ENCODE data around the gene LINC01488. TPM values are rescaled to one million over a fixed set of nuclear protein-coding genes. Genes with fewer than 3 reads are reported as not detected.

Gene LINC01488
- total and polyA plus RNA-seq, 9 of the 15 experiments (the other 6 are each of a cell fraction or from before 2014, with no cell fraction given), result not detected

GRCh38 chr11:69511358-69512055 is 30.0 kb downstream of the LINC01488 start:
- no TSS peak for BruUV-seq (replicated peaks)
- no peak overlapping the region for H3K27ac ChIP-seq (ENCODE audit: extremely low read depth, low read depth, low read length)
- FAIRE-seq (no peak), ATAC-seq (no peak), DNase-seq (ENCODE audit: extremely low read depth in 1 of 4, low spot score in 3 of 4) (no peak)
- no peaks in the 10 kb centered on the region for H3K9me3 ChIP-seq (replicated peaks; ENCODE audit: control insufficient read depth, insufficient read depth, low read depth, low read length)
- intact Hi-C loops (cut with micrococcal nuclease) (no loop called here), in situ Hi-C loops (cut with MboI) (no loop called here)
- H3K4me3 ChIP-seq, result no peak overlapping the region
- H3K27me3 ChIP-seq (ENCODE audit: control insufficient read depth in 2 of 2, insufficient read depth in 2 of 2, low read length in 2 of 2), result peaks cover 42 to 72% of the 10 kb centered on the region in 2 experiments
- ChIA-PET POLR2A (interaction anchor here (0.6 kb wide), 1 partner anchor 202 kb away, joined by 3 read pairs; no protein-coding TSS in a partner anchor), CTCF (ENCODE audit: low intra/inter-chr PET ratio) (no interaction called here)
- H2AFZ ChIP-seq (ENCODE audit: low read depth, low read length), result no peak overlapping the region
- H3K9ac ChIP-seq (ENCODE audit: insufficient read depth in 1 of 2, low read depth in 2 of 2, low read length in 2 of 2), result no peak overlapping the region
- H3K79me2 ChIP-seq (ENCODE audit: control insufficient read depth, insufficient read depth, low read length), result no peaks in the 10 kb centered on the region
- H3K9me1 ChIP-seq (ENCODE audit: control insufficient read depth, insufficient read depth, low read length), result no peaks in the 10 kb centered on the region
- H3K4me1 ChIP-seq (replicated peaks in 1 of 2; ENCODE audit: control insufficient read depth in 2 of 2, insufficient read depth in 2 of 2, low read length in 2 of 2), result peaks cover 0 to 5% of the 10 kb centered on the region in 2 experiments; a peak in 3 of 5 replicates
- WGBS (ENCODE audit: insufficient coverage, low coverage, missing lambda C conversion rate), result 13% methylated on average over 21 of the region's 21 CpGs
- no peaks in the 10 kb centered on the region for H4K20me1 ChIP-seq (replicated peaks; ENCODE audit: control insufficient read depth, insufficient read depth, low read length)
- H3K36me3 ChIP-seq (ENCODE audit: control insufficient read depth, insufficient read depth, low read length), result no peaks in the 10 kb centered on the region
- no peak overlapping the region for H3K4me2 ChIP-seq (ENCODE audit: insufficient read depth, low read length)
- TF ChIP-seq RBM14 (IDR thresholded peaks at IDR 0.05; ENCODE audit: borderline replicate concordance, insufficient read depth, low read depth, low read length) (no peak), NFRKB (IDR thresholded peaks at IDR 0.05; ENCODE audit: low read depth) (no peak), NR2F6 (CRISPR knock-in tag; IDR thresholded peaks at IDR 0.05) (no peak), ARHGAP35 (IDR thresholded peaks at IDR 0.05; ENCODE audit: partially characterized antibody) (no peak), ZNF766 (CRISPR knock-in tag; conservative IDR thresholded peaks at IDR 0.05) (no peak), ATF1 (CRISPR knock-in tag; IDR thresholded peaks at IDR 0.05) (no peak), ATF1 (tag; IDR thresholded peaks at IDR 0.05) (no peak), POLR2AphosphoS2 (IDR thresholded peaks at IDR 0.05; ENCODE audit: low read length) (no peak), TAF15 (IDR thresholded peaks at IDR 0.05; ENCODE audit: low read depth, low read length) (no peak), GTF2E2 (tag; IDR thresholded peaks at IDR 0.05) (no peak), TRIM24 (IDR thresholded peaks at IDR 0.05) (no peak)
- TF ChIP-seq, protein P1, sequence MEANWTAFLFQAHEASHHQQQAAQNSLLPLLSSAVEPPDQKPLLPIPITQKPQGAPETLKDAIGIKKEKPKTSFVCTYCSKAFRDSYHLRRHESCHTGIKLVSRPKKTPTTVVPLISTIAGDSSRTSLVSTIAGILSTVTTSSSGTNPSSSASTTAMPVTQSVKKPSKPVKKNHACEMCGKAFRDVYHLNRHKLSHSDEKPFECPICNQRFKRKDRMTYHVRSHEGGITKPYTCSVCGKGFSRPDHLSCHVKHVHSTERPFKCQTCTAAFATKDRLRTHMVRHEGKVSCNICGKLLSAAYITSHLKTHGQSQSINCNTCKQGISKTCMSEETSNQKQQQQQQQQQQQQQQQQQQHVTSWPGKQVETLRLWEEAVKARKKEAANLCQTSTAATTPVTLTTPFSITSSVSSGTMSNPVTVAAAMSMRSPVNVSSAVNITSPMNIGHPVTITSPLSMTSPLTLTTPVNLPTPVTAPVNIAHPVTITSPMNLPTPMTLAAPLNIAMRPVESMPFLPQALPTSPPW (CRISPR knock-in tag; IDR thresholded peaks at IDR 0.05), result no peak
- TF ChIP-seq, protein P2, sequence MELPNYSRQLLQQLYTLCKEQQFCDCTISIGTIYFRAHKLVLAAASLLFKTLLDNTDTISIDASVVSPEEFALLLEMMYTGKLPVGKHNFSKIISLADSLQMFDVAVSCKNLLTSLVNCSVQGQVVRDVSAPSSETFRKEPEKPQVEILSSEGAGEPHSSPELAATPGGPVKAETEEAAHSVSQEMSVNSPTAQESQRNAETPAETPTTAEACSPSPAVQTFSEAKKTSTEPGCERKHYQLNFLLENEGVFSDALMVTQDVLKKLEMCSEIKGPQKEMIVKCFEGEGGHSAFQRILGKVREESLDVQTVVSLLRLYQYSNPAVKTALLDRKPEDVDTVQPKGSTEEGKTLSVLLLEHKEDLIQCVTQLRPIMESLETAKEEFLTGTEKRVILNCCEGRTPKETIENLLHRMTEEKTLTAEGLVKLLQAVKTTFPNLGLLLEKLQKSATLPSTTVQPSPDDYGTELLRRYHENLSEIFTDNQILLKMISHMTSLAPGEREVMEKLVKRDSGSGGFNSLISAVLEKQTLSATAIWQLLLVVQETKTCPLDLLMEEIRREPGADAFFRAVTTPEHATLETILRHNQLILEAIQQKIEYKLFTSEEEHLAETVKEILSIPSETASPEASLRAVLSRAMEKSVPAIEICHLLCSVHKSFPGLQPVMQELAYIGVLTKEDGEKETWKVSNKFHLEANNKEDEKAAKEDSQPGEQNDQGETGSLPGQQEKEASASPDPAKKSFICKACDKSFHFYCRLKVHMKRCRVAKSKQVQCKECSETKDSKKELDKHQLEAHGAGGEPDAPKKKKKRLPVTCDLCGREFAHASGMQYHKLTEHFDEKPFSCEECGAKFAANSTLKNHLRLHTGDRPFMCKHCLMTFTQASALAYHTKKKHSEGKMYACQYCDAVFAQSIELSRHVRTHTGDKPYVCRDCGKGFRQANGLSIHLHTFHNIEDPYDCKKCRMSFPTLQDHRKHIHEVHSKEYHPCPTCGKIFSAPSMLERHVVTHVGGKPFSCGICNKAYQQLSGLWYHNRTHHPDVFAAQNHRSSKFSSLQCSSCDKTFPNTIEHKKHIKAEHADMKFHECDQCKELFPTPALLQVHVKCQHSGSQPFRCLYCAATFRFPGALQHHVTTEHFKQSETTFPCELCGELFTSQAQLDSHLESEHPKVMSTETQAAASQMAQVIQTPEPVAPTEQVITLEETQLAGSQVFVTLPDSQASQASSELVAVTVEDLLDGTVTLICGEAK (IDR thresholded peaks at IDR 0.05), result no peak
- TF ChIP-seq, protein P2 (CRISPR knock-in tag; IDR thresholded peaks at IDR 0.05), result no peak

Data from K562 (cell line).